ENCODE results near the gene TSHZ2.

The TSHZ2 gene

DNA sequence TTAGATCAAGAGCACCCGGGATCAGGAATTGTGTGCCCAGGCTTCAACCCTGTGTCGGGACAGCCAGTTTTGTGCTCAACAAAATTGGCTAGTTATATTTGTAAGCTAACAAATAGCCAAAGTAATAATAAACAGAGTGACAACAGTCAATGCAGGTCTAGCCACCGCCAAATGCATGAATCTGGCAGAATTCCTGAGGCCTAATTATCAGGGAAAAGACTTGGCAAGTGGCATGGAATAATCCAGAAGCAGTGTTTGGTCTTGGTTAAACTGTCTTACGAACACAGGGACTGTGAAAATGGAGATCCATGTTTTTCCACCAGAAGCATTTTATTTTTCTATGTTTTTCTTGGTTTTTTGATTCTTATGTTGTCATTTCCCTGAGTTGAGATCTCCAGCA is 352.7 kb downstream of the TSHZ2 start:
- no peaks in the 10 kb centered on the region for H4K20me1 ChIP-seq (ENCODE audit: insufficient read depth, low read length)
- H3K4me1 ChIP-seq (ENCODE audit: low read length), result peaks cover 21% of the 10 kb centered on the region
- no peaks in the 10 kb centered on the region for H3K9me3 ChIP-seq (ENCODE audit: insufficient read depth, low read length)

DNA sequence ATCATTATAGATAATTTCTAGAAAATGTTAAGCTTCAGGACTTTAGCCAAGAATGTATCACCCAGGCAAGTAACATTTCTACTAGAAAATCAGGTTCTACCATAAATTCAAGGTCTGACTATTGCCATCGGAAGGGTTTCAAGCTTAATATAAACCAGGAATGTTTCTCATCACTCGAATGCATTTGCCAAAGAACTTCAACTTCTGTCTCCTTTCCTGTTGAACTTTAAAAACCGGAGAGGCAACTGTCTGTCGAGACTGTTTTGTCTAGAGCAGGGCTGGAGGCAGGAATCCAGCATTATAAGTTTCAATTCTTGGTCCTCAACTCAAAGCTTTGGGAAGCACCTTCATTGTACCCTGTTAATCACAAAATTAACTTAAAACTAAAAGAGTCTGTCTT is 356.8 kb downstream of the TSHZ2 start:
- TF ChIP-seq, protein P1, sequence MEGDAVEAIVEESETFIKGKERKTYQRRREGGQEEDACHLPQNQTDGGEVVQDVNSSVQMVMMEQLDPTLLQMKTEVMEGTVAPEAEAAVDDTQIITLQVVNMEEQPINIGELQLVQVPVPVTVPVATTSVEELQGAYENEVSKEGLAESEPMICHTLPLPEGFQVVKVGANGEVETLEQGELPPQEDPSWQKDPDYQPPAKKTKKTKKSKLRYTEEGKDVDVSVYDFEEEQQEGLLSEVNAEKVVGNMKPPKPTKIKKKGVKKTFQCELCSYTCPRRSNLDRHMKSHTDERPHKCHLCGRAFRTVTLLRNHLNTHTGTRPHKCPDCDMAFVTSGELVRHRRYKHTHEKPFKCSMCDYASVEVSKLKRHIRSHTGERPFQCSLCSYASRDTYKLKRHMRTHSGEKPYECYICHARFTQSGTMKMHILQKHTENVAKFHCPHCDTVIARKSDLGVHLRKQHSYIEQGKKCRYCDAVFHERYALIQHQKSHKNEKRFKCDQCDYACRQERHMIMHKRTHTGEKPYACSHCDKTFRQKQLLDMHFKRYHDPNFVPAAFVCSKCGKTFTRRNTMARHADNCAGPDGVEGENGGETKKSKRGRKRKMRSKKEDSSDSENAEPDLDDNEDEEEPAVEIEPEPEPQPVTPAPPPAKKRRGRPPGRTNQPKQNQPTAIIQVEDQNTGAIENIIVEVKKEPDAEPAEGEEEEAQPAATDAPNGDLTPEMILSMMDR (IDR thresholded peaks at IDR 0.05; ENCODE audit: low read depth, low read length), result no peak
- no peak for TF ChIP-seq EZH2phosphoT487 (IDR thresholded peaks at IDR 0.05; ENCODE audit: low read depth)
- H3K27me3 ChIP-seq (ENCODE audit: low read depth, low read length), result no peaks in the 10 kb centered on the region

More for the DNA sequence above, 352.7 kb downstream of the TSHZ2 start:
- Histone ChIP-seq H3K9ac (ENCODE audit: low read length) (no peak overlapping the region), H3K27me3 (ENCODE audit: low read depth, low read length) (no peaks in the 10 kb centered on the region), H3K79me2 (ENCODE audit: low read length) (no peaks in the 10 kb centered on the region), H3K36me3 (replicated peaks; ENCODE audit: low read depth, low read length) (no peaks in the 10 kb centered on the region), H3K27ac (ENCODE audit: low read length) (no peak overlapping the region), H3K4me2 (ENCODE audit: low read length) (no peak overlapping the region), H2AFZ (ENCODE audit: low read depth, low read length) (no peak overlapping the region), H3K4me3 (ENCODE audit: low read length) (no peak overlapping the region)
- TF ChIP-seq, protein P1 (IDR thresholded peaks at IDR 0.05; ENCODE audit: low read depth, low read length), result no peak
- no peak for TF ChIP-seq EZH2phosphoT487 (IDR thresholded peaks at IDR 0.05; ENCODE audit: low read depth)

DNA sequence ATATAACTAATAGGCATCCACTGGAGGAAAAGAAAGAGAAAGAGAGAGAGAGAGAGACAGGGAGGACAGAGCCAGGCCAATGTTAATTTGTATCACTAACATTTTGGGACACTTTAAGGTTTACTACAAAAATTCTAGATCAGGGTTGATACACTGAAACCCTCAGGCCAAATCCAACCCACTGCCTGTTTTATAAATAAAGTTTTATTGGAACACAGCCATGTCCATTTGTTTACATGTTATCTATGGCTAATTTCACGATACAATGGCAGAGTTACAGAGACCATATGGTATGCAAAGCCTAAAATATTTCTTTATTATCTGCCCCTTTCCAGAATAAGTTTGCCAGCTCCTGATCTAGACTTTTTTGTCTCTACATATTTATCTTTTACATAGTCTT is 357.6 kb downstream of the TSHZ2 start:
- Histone ChIP-seq H3K27me3 (ENCODE audit: low read depth, low read length) (no peaks in the 10 kb centered on the region), H3K4me3 (ENCODE audit: low read length) (no peak overlapping the region)

More for the DNA sequence above, 356.8 kb downstream of the TSHZ2 start:
- Histone ChIP-seq H3K79me2 (ENCODE audit: low read length) (no peaks in the 10 kb centered on the region), H3K27ac (ENCODE audit: low read length) (no peak overlapping the region), H3K36me3 (replicated peaks; ENCODE audit: low read depth, low read length) (no peaks in the 10 kb centered on the region), H3K4me2 (ENCODE audit: low read length) (no peak overlapping the region), H3K9me3 (ENCODE audit: insufficient read depth, low read length) (no peaks in the 10 kb centered on the region), H3K4me3 (ENCODE audit: low read length) (no peak overlapping the region), H3K9ac (ENCODE audit: low read length) (no peak overlapping the region), H2AFZ (ENCODE audit: low read depth, low read length) (no peak overlapping the region), H4K20me1 (ENCODE audit: insufficient read depth, low read length) (no peaks in the 10 kb centered on the region), H3K4me1 (ENCODE audit: low read length) (peaks cover 21% of the 10 kb centered on the region)

DNA sequence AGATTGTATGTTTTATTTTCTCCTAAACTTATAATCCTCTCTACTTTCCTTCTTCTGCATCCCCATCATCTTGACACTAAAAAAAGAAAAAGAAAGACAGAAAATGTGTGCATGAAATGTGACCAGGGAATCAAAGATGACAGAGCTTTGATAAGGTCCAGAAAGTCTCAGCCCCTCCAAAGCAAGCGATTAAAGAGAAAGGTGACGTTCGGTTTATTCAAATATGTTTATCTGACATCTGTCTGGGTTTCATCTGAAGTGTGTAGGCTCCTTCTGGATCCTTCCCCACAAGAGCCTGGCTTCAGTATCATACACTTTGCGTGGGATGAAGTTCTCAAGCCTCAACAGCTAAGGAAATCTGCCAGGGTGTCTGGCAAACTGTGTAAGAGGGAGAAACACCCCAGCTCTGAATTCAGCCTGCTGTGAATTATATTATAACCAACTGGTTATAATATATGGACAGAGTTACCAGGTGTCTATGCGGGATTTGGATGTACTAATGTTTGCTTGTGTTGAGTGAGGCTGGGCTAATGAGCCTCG is 358.5 kb downstream of the TSHZ2 start:
- no peaks in the 10 kb centered on the region for H3K9me3 ChIP-seq (ENCODE audit: insufficient read depth, low read length)

More for the DNA sequence above, 357.6 kb downstream of the TSHZ2 start:
- Histone ChIP-seq H3K4me2 (ENCODE audit: low read length) (no peak overlapping the region), H3K9ac (ENCODE audit: low read length) (no peak overlapping the region), H3K9me3 (ENCODE audit: insufficient read depth, low read length) (no peaks in the 10 kb centered on the region), H3K36me3 (replicated peaks; ENCODE audit: low read depth, low read length) (no peaks in the 10 kb centered on the region), H3K4me1 (ENCODE audit: low read length) (peaks cover 21% of the 10 kb centered on the region), H2AFZ (ENCODE audit: low read depth, low read length) (no peak overlapping the region), H3K27ac (ENCODE audit: low read length) (no peak overlapping the region), H3K79me2 (ENCODE audit: low read length) (no peaks in the 10 kb centered on the region), H4K20me1 (ENCODE audit: insufficient read depth, low read length) (no peaks in the 10 kb centered on the region)
- TF ChIP-seq EZH2phosphoT487 (IDR thresholded peaks at IDR 0.05; ENCODE audit: low read depth), result no peak
- TF ChIP-seq, protein P1 (IDR thresholded peaks at IDR 0.05; ENCODE audit: low read depth, low read length), result no peak

More for the DNA sequence above, 358.5 kb downstream of the TSHZ2 start:
- Histone ChIP-seq H3K36me3 (replicated peaks; ENCODE audit: low read depth, low read length) (no peaks in the 10 kb centered on the region), H3K4me2 (ENCODE audit: low read length) (no peak overlapping the region), H3K79me2 (ENCODE audit: low read length) (no peaks in the 10 kb centered on the region), H3K27me3 (ENCODE audit: low read depth, low read length) (no peaks in the 10 kb centered on the region), H4K20me1 (ENCODE audit: insufficient read depth, low read length) (no peaks in the 10 kb centered on the region), H3K27ac (ENCODE audit: low read length) (no peak overlapping the region), H2AFZ (ENCODE audit: low read depth, low read length) (no peak overlapping the region), H3K4me1 (ENCODE audit: low read length) (peaks cover 13% of the 10 kb centered on the region), H3K4me3 (ENCODE audit: low read length) (no peak overlapping the region), H3K9ac (ENCODE audit: low read length) (no peak overlapping the region)
- no peak for TF ChIP-seq EZH2phosphoT487 (IDR thresholded peaks at IDR 0.05; ENCODE audit: low read depth)
- TF ChIP-seq, protein P1 (IDR thresholded peaks at IDR 0.05; ENCODE audit: low read depth, low read length), result no peak
